ENCODE results near the gene ARHGEF39.

GRCh38 chr9:35682051-35682450 lies 17.1 kb upstream of the ARHGEF39 start:
- TF ChIP-seq CTCF (IDR thresholded peaks at IDR 0.05; ENCODE audit: insufficient read depth, low read depth, low read length) (no peak), EZH2 (IDR thresholded peaks at IDR 0.05; ENCODE audit: insufficient read depth, low read length) (no peak)
